T-helper 17 cell (primary cell): Measurements from ENCODE around the gene NMNAT3. TPM values are rescaled to one million over a fixed set of nuclear protein-coding genes. Genes with fewer than 3 reads are reported as not detected.

Source experiments
- ATAC-seq: fragments of 150-1000 bp; cut with Tn5 transposase; 2 replicates; pipeline ENCODE4 v1.10.0; 2021; ENCODE audit warnings: mild to moderate bottlenecking, moderate library complexity
- DNase-seq, 3 donors: peaks; one replicate each; pipeline versions ENCODE4 v3.0.0 to v3.0.0-alpha.2; 2020 to 2021
- H3K9me3 ChIP-seq: one replicate; pipeline ENCODE4 v1.7.0; 2013; ENCODE audit warnings: low read length, mild to moderate bottlenecking; ENCODE audit not compliant: control insufficient read depth, poor library complexity, severe bottlenecking
- H3K27ac Mint-ChIP-seq: one replicate; pipeline ENCODE4 v1.8.0; 2022; ENCODE audit warnings: mild to moderate bottlenecking, moderate library complexity, mixed read lengths
- H3K27me3 Mint-ChIP-seq: one replicate; pipeline ENCODE4 v1.8.0; 2022; ENCODE audit warnings: mixed read lengths
- H3K36me3 Mint-ChIP-seq: one replicate; pipeline ENCODE4 v1.8.0; 2022; ENCODE audit warnings: low read depth, mixed read lengths
- H3K4me1 Mint-ChIP-seq: one replicate; pipeline ENCODE4 v1.8.0; 2022; ENCODE audit warnings: mild to moderate bottlenecking, mixed read lengths
- H3K4me3 Mint-ChIP-seq: one replicate; pipeline ENCODE4 v1.8.0; 2022; ENCODE audit warnings: mild to moderate bottlenecking, moderate library complexity, mixed read lengths
- total RNA-seq, 4 donors: library from RNA in 2 of 4; stranded (reverse) in 2 of 4; gene quantifications; one replicate each; pipeline ENCODE4 v1.2.3 and lab custom pipeline; 2022 to 2026

Gene NMNAT3
- total RNA-seq, 2 donors from 2014 or later: 1.3 to 1.7 TPM

- Mint-ChIP-seq H3K27me3 (peaks cover 42% of the 10 kb centered on the region), H3K4me3 (no peak overlapping the region), H3K27ac (no peak overlapping the region), H3K36me3 (peaks cover 4% of the 10 kb centered on the region), H3K4me1 (peaks cover 2% of the 10 kb centered on the region)
- DNase-seq (no peak), ATAC-seq (no peak)
- no peaks in the 10 kb centered on the region for H3K9me3 ChIP-seq
Measured at GRCh38 chr3:139534455-139534812, 143.3 kb downstream of the NMNAT3 start.

- no peak for ATAC-seq
- Mint-ChIP-seq H3K27ac (no peak overlapping the region), H3K27me3 (peaks cover 39% of the 10 kb centered on the region), H3K4me3 (no peak overlapping the region), H3K36me3 (peaks cover 4% of the 10 kb centered on the region), H3K4me1 (peaks cover 2% of the 10 kb centered on the region)
- DNase-seq: no peak
- H3K9me3 ChIP-seq: no peaks in the 10 kb centered on the region
Measured at GRCh38 chr3:139533781-139534454, 143.9 kb downstream of the NMNAT3 start.

GRCh38 chr3:139532976-139533375 lies 144.8 kb downstream of the NMNAT3 start:
- no peaks in the 10 kb centered on the region for H3K4me1 Mint-ChIP-seq
- no peak for ATAC-seq

GRCh38 chr3:139530717-139531116 lies 147.1 kb downstream of the NMNAT3 start:
- no peaks in the 10 kb centered on the region for H3K9me3 ChIP-seq
- peaks cover 11% of the 10 kb centered on the region for H3K27me3 Mint-ChIP-seq
- H3K36me3 Mint-ChIP-seq: no peaks in the 10 kb centered on the region
- no peak overlapping the region for H3K27ac Mint-ChIP-seq
- no peak for DNase-seq
- no peak for ATAC-seq
- H3K4me3 Mint-ChIP-seq: no peak overlapping the region
- H3K4me1 Mint-ChIP-seq: no peaks in the 10 kb centered on the region

More at GRCh38 chr3:139532976-139533375, 144.8 kb downstream of the NMNAT3 start:
- Mint-ChIP-seq H3K27ac (no peak overlapping the region), H3K36me3 (peaks cover 1% of the 10 kb centered on the region), H3K27me3 (peaks cover 30% of the 10 kb centered on the region), H3K4me3 (no peak overlapping the region)
- no peaks in the 10 kb centered on the region for H3K9me3 ChIP-seq
- DNase-seq: no peak

- Mint-ChIP-seq H3K27me3 (peaks cover 6% of the 10 kb centered on the region), H3K4me1 (peaks cover 2% of the 10 kb centered on the region), H3K4me3 (no peak overlapping the region), H3K36me3 (no peaks in the 10 kb centered on the region), H3K27ac (no peak overlapping the region)
- ATAC-seq (no peak), DNase-seq (no peak)
- H3K9me3 ChIP-seq: no peaks in the 10 kb centered on the region
Measured at GRCh38 chr3:139529662-139530061, 148.1 kb downstream of the NMNAT3 start.

GRCh38 chr3:139528924-139529323 lies 148.8 kb downstream of the NMNAT3 start:
- H3K36me3 Mint-ChIP-seq: no peaks in the 10 kb centered on the region
- H3K4me1 Mint-ChIP-seq: peaks cover 2% of the 10 kb centered on the region
- no peak overlapping the region for H3K27ac Mint-ChIP-seq
- no peak overlapping the region for H3K4me3 Mint-ChIP-seq
- ATAC-seq: no peak
- no peaks in the 10 kb centered on the region for H3K9me3 ChIP-seq
- H3K27me3 Mint-ChIP-seq: peaks cover 6% of the 10 kb centered on the region
- no peak for DNase-seq

- H3K9me3 ChIP-seq: no peaks in the 10 kb centered on the region
- H3K4me1 Mint-ChIP-seq: peaks cover 2% of the 10 kb centered on the region
- H3K27me3 Mint-ChIP-seq: peaks cover 6% of the 10 kb centered on the region
- DNase-seq: no peak
- H3K27ac Mint-ChIP-seq: no peak overlapping the region
- ATAC-seq: no peak
- H3K4me3 Mint-ChIP-seq: no peak overlapping the region
- no peaks in the 10 kb centered on the region for H3K36me3 Mint-ChIP-seq
Measured at GRCh38 chr3:139528281-139528680, 149.5 kb downstream of the NMNAT3 start.

GRCh38 chr3:139527265-139527664 lies 150.5 kb downstream of the NMNAT3 start:
- no peaks in the 10 kb centered on the region for H3K9me3 ChIP-seq
- peaks cover 2% of the 10 kb centered on the region for H3K4me1 Mint-ChIP-seq
- H3K27ac Mint-ChIP-seq: no peak overlapping the region
- ATAC-seq (no peak), DNase-seq (no peak)
- H3K4me3 Mint-ChIP-seq: no peak overlapping the region
- H3K27me3 Mint-ChIP-seq: peaks cover 3% of the 10 kb centered on the region
- no peaks in the 10 kb centered on the region for H3K36me3 Mint-ChIP-seq

GRCh38 chr3:139526146-139526545 lies 151.6 kb downstream of the NMNAT3 start:
- no peak overlapping the region for H3K27ac Mint-ChIP-seq

GRCh38 chr3:139524841-139525636 lies 152.7 kb downstream of the NMNAT3 start:
- H3K4me1 Mint-ChIP-seq: peaks cover 2% of the 10 kb centered on the region
- DNase-seq: no peak
- H3K4me3 Mint-ChIP-seq: no peak overlapping the region
- no peak overlapping the region for H3K27ac Mint-ChIP-seq
- no peaks in the 10 kb centered on the region for H3K9me3 ChIP-seq
- no peak for ATAC-seq
- peaks cover 5% of the 10 kb centered on the region for H3K27me3 Mint-ChIP-seq
- H3K36me3 Mint-ChIP-seq: no peaks in the 10 kb centered on the region

More at GRCh38 chr3:139526146-139526545, 151.6 kb downstream of the NMNAT3 start:
- no peaks in the 10 kb centered on the region for H3K36me3 Mint-ChIP-seq
- H3K9me3 ChIP-seq: no peaks in the 10 kb centered on the region
- peaks cover 5% of the 10 kb centered on the region for H3K27me3 Mint-ChIP-seq
- H3K4me3 Mint-ChIP-seq: no peak overlapping the region
- H3K4me1 Mint-ChIP-seq: peaks cover 2% of the 10 kb centered on the region
- no peak for ATAC-seq
- DNase-seq: no peak

- Mint-ChIP-seq H3K4me3 (no peak overlapping the region), H3K36me3 (no peaks in the 10 kb centered on the region), H3K4me1 (peaks cover 4% of the 10 kb centered on the region), H3K27me3 (peaks cover 10% of the 10 kb centered on the region), H3K27ac (no peak overlapping the region)
- no peaks in the 10 kb centered on the region for H3K9me3 ChIP-seq
- ATAC-seq (no peak), DNase-seq (no peak)
Measured at GRCh38 chr3:139523718-139524117, 154.1 kb downstream of the NMNAT3 start.

GRCh38 chr3:139523166-139523565 lies 154.6 kb downstream of the NMNAT3 start:
- ATAC-seq (no peak), DNase-seq (no peak)
- H3K4me3 Mint-ChIP-seq: no peak overlapping the region
- H3K9me3 ChIP-seq: no peaks in the 10 kb centered on the region
- no peaks in the 10 kb centered on the region for H3K36me3 Mint-ChIP-seq
- H3K4me1 Mint-ChIP-seq: peaks cover 4% of the 10 kb centered on the region
- no peak overlapping the region for H3K27ac Mint-ChIP-seq
- peaks cover 10% of the 10 kb centered on the region for H3K27me3 Mint-ChIP-seq

GRCh38 chr3:139522421-139522820 lies 155.4 kb downstream of the NMNAT3 start:
- Mint-ChIP-seq H3K4me3 (no peak overlapping the region), H3K27ac (no peak overlapping the region), H3K27me3 (peaks cover 10% of the 10 kb centered on the region), H3K36me3 (no peaks in the 10 kb centered on the region), H3K4me1 (peaks cover 4% of the 10 kb centered on the region)
- no peak for DNase-seq
- no peaks in the 10 kb centered on the region for H3K9me3 ChIP-seq
- no peak for ATAC-seq

GRCh38 chr3:139521816-139522215 lies 156.0 kb downstream of the NMNAT3 start:
- H3K27ac Mint-ChIP-seq: no peak overlapping the region
- no peaks in the 10 kb centered on the region for H3K9me3 ChIP-seq
- DNase-seq (no peak), ATAC-seq (no peak)
- H3K4me3 Mint-ChIP-seq: no peak overlapping the region
- H3K36me3 Mint-ChIP-seq: no peaks in the 10 kb centered on the region
- H3K4me1 Mint-ChIP-seq: peaks cover 4% of the 10 kb centered on the region
- peaks cover 10% of the 10 kb centered on the region for H3K27me3 Mint-ChIP-seq
